ENCODE results near the gene PAPSS1.

PAPSS1 gene

DNA sequence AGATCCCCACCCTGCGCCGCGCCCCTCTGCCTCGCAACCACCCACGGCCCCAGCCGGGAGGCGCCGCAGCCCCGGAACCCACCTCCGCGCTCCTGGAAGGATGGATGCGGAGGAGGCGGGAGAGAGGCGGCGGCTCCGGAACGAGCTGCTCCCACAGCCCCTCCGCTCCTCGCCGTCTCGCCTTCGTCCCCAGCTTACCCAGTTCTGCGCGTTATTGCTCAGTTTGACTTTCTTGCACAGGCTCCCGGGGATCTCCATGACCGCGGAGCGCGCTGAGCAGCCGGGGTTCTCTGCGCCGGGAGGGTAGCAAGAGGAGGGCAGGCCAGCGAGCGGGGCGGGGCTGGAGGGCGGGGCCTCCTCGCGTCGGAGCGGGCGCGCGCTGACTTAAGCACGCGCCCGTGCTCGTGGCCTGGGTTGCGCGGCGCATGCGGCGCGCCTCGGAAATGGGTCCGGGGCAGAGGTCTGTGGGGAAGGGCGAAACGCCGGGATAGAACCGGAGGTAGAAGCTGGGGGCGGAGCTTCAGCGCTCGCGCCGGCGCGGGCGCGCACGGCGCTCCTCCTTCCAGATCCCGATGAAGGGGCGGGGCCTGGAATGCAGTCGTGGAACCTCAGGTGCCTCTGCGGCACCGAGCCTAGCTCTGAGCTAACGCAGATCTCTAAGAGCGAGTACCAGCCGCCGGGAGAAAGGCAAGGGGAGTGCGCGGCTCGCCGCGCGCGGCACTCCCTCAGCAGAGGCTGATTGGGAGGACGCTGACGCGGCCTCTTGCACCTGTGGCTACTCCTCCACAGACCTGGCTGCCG, at the start of gene PAPSS1:
TSS of gene PAPSS1 (minus strand) at position 313 of the 801 bp plus-strand sequence. CDS start at position 258, 55 bp downstream.
- H3K36me3 ChIP-seq: no peaks in the 10 kb centered on the region
- peaks cover 28 to 29% of the 10 kb centered on the region in 2 experiments for H3K4me1 ChIP-seq (ENCODE audit: control insufficient read depth in 1 of 2, insufficient read depth in 1 of 2, low read depth in 1 of 2, low read length in 1 of 2)

DNA sequence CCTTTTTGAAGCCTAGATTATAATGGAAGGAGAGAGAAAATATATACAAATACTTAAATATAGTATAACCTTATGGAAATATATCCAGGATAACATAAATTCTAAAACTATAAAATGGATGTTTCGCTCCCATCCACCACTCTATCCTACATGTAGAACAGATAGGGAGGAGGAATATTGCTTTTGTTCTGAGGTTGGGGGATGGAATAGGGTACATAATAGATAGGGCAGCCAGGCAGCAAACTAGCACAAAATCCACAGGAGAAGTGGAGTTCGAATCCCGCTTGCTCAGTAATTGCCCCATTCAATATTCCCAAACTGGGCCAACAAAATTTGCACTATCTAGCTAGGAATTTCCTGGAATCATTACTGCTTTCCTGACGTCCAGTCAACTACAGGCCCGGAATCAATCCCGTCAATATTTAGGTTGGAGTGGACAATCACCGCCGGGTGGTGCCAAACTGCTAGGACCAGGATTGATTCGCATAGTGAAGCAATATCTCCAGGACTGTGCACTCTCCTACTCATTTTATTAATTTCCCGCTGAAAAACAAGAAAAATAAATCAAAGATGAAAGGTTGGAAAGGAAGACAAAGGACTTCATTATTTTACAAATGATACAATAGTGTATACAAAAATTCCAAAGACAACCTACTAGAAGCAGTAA, 40.4 kb upstream of the PAPSS1 start:
- Histone ChIP-seq H3K4me1 (ENCODE audit: control insufficient read depth in 1 of 2, insufficient read depth in 1 of 2, low read depth in 1 of 2, low read length in 1 of 2) (peaks cover 8 to 10% of the 10 kb centered on the region in 2 experiments), H3K9me3 (no peaks in the 10 kb centered on the region), H3K27me3 (no peaks in the 10 kb centered on the region), H3K36me3 (no peaks in the 10 kb centered on the region), H3K27ac (no peak overlapping the region), H3K4me3 (ENCODE audit: low read depth in 1 of 2, low read length in 1 of 2) (no peak overlapping the region)
- no peak for TF ChIP-seq CTCF (IDR thresholded peaks at IDR 0.05)

More for the DNA sequence above, at the start of gene PAPSS1:
- Histone ChIP-seq H3K27me3 (peaks cover 8% of the 10 kb centered on the region), H3K9me3 (no peaks in the 10 kb centered on the region), H3K27ac (peak within 1 kb of the TSS; percentile 87), H3K4me3 (ENCODE audit: low read depth in 1 of 2, low read length in 1 of 2) (peak within 1 kb of the TSS; percentile 85 to 99)
- TF ChIP-seq CTCF (IDR thresholded peaks at IDR 0.05): peak; percentile 20

DNA sequence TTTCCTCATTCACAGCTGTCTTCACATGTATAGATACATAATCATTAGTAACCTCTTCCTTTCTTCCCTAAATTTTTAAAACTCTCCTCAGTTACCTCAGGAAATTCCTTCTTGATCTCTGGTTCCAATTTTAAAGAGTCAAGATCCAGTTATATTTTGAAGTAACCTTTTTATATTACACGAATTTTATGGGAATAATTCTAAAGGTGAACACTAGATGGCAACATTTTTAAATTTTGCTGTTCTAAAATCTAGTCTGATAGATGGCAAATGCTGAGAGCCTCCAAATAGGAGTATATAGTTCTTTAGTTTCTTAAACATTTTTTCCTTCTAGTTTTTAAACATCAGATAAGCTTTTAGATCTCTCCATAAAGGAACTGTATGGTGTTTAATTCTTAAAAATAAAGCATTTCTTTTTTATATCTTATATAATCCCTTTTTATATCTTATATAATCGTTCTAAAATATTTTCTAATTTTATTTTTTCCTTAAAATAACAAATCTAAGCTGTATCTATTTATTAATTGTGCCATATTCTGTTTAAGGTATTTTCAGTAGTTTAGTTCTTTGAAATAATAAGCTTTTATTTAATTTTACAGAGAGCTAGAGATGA, 37.9 kb upstream of the PAPSS1 start:
- TF ChIP-seq CTCF (IDR thresholded peaks at IDR 0.05): peak; percentile 25
- Histone ChIP-seq H3K36me3 (no peaks in the 10 kb centered on the region), H3K27ac (no peak overlapping the region), H3K4me1 (ENCODE audit: control insufficient read depth in 1 of 2, insufficient read depth in 1 of 2, low read depth in 1 of 2, low read length in 1 of 2) (peaks cover 8 to 10% of the 10 kb centered on the region in 2 experiments), H3K9me3 (no peaks in the 10 kb centered on the region), H3K27me3 (peaks cover 8% of the 10 kb centered on the region), H3K4me3 (ENCODE audit: low read depth in 1 of 2, low read length in 1 of 2) (no peak overlapping the region)

- Histone ChIP-seq H3K4me1 (ENCODE audit: control insufficient read depth in 1 of 2, insufficient read depth in 1 of 2, low read depth in 1 of 2, low read length in 1 of 2) (peaks cover 8 to 10% of the 10 kb centered on the region in 2 experiments), H3K9me3 (no peaks in the 10 kb centered on the region), H3K36me3 (no peaks in the 10 kb centered on the region), H3K4me3 (ENCODE audit: low read depth in 1 of 2, low read length in 1 of 2) (no peak overlapping the region), H3K27ac (peak overlapping the region; percentile 26), H3K27me3 (peaks cover 8% of the 10 kb centered on the region)
- TF ChIP-seq CTCF (IDR thresholded peaks at IDR 0.05): no peak
Measured at GRCh38 chr4:107757283-107757682, 37.2 kb upstream of the PAPSS1 start.

GRCh38 chr4:107755841-107756356, 35.9 kb upstream of the PAPSS1 start:
- Histone ChIP-seq H3K4me1 (ENCODE audit: control insufficient read depth in 1 of 2, insufficient read depth in 1 of 2, low read depth in 1 of 2, low read length in 1 of 2) (peaks cover 8 to 10% of the 10 kb centered on the region in 2 experiments), H3K27me3 (peaks cover 9% of the 10 kb centered on the region), H3K27ac (no peak overlapping the region), H3K4me3 (ENCODE audit: low read depth in 1 of 2, low read length in 1 of 2) (no peak overlapping the region), H3K9me3 (no peaks in the 10 kb centered on the region), H3K36me3 (no peaks in the 10 kb centered on the region)
- TF ChIP-seq CTCF (IDR thresholded peaks at IDR 0.05): no peak

Data from neutrophil (primary cell).